Esophagus (tissue), 2 donors: ENCODE data around the gene LZTS3. TPM values are rescaled to one million over a fixed set of nuclear protein-coding genes. Genes with fewer than 3 reads are reported as not detected.
"Not testable (repeated sequence)": the region's sequence is repeated elsewhere in the genome, so short reads cannot be mapped to it uniquely, and the experiment has no call there.

Source experiments
- H3K27ac ChIP-seq, 2 donors: one replicate each; pipeline ENCODE4 v1.5.1; 2013; ENCODE audit warnings: low read depth in 2 of 2, mild to moderate bottlenecking in 2 of 2, inconsistent platforms in 1 of 2, low read length in 1 of 2, moderate library complexity in 1 of 2
- H3K27me3 ChIP-seq, 2 donors: one replicate each; pipeline ENCODE4 v1.6.1; 2013; ENCODE audit warnings: low read length in 2 of 2, control low read depth in 1 of 2, mild to moderate bottlenecking in 1 of 2; ENCODE audit not compliant: insufficient read depth in 2 of 2, control insufficient read depth in 1 of 2
- H3K36me3 ChIP-seq, 2 donors: one replicate each; pipeline ENCODE4 v1.6.1; 2013; ENCODE audit warnings: low read length in 1 of 2; ENCODE audit not compliant: control insufficient read depth in 2 of 2, insufficient read depth in 2 of 2
- H3K4me1 ChIP-seq, 2 donors: one replicate each; pipeline ENCODE4 v1.6.1; 2013; ENCODE audit warnings: low read length in 1 of 2; ENCODE audit not compliant: control insufficient read depth in 2 of 2, insufficient read depth in 2 of 2
- H3K4me3 ChIP-seq, 2 donors: one replicate each; pipeline ENCODE4 v1.5.1; 2013; ENCODE audit warnings: low read length in 2 of 2, mild to moderate bottlenecking in 2 of 2, low read depth in 1 of 2, moderate library complexity in 1 of 2
- H3K9me3 ChIP-seq, 2 donors: one replicate each; pipeline ENCODE4 v1.6.1; 2013; ENCODE audit warnings: mild to moderate bottlenecking in 2 of 2, low read depth in 1 of 2, low read length in 1 of 2, moderate library complexity in 1 of 2; ENCODE audit not compliant: control insufficient read depth in 2 of 2, insufficient read depth in 1 of 2
- WGBS, 2 donors: extraction: QIAGEN DNeasy Blood & Tissue Kit; methylation state at CpG; one replicate each; pipeline ENCODE4 v1.1.7; 2013; 5-methylcytosine and 5-hydroxymethylcytosine counted together
- polyA plus RNA-seq, 2 donors: library from polyadenylated mRNA; stranded (reverse); fragments of 200-250 nt; gene quantifications; one replicate each; pipeline ENCODE4 v1.2.3, GENCODE V29; 2013
- donor health status: healthy with polysubstance abuse.
- donor health status: Bipolar disorder and iron deficiency.

Gene LZTS3
- polyA plus RNA-seq, 2 donors = 1.8 TPM

GRCh38 chr20:3125776-3126526 is 47.4 kb downstream of the LZTS3 start:
- H3K9me3 ChIP-seq, H3K27me3 ChIP-seq, H3K4me1 ChIP-seq, H3K4me3 ChIP-seq, H3K27ac ChIP-seq: not testable (repeated sequence)
- peaks cover 3 to 16% of the 10 kb centered on the region in 2 donors for H3K36me3 ChIP-seq
- WGBS, 2 donors = 94 to 95% methylated on average over 24 of the region's 25 CpGs

DNA sequence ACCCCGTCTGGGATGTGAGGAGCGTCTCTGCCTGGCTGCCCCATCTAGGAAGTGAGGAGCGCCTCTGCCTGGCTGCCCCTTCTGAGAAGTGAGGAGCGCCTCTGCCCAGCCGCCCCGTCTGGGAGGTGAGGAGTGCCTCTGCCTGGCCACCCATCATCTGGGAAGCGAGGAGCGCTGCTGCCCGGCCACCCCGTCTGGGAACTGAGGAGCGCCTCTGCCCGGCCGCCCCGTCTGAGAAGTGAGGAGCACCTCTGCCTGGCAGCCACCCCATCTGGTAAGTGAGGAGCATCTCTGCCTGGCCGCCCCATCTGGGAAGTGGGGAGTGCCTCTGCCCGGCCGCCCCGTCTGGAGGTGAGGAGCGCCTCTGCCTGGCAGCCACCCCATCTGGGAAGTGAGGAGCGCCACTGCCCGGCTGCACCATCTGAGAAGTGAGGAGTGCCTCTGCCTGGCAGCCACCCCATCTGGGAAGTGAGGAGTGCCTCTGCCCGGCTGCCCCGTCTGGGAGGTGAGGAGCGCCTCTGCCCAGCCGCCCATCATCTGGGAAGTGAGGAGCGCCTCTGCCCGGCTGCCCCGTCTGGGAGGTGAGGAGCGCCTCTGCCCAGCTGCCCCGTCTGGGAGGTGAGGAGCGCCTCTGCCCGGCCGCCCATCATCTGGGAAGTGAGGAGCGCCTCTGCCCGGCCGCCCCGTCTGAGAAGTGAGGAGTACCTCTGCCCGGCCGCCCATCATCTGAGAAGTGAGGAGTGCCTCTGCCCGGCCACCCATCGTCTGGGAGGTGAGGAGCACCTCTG is 48.4 kb downstream of the LZTS3 start:
- H3K27me3 ChIP-seq, H3K9me3 ChIP-seq, H3K4me1 ChIP-seq, H3K27ac ChIP-seq, H3K4me3 ChIP-seq: not testable (repeated sequence)
- peaks cover 3 to 17% of the 10 kb centered on the region in 2 donors for H3K36me3 ChIP-seq
- WGBS, 2 donors = 98% methylated on average over 41 of the region's 41 CpGs

- peaks cover 3 to 17% of the 10 kb centered on the region in 2 donors for H3K36me3 ChIP-seq
- 97 to 98% methylated on average over 14 to 18 of the region's 18 CpGs for WGBS, 2 donors
- not testable (repeated sequence) for H3K4me1 ChIP-seq, H3K9me3 ChIP-seq, H3K27ac ChIP-seq, H3K27me3 ChIP-seq, H3K4me3 ChIP-seq
These were observed 49.2 kb downstream of the LZTS3 start for GRCh38 chr20:3124163-3124562.

GRCh38 chr20:3123542-3123941 is 49.8 kb downstream of the LZTS3 start:
- Histone ChIP-seq H3K4me1 (no peaks in the 10 kb centered on the region), H3K36me3 (peaks cover 3 to 17% of the 10 kb centered on the region in 2 donors), H3K4me3 (no peak overlapping the region), H3K27ac (no peak overlapping the region), H3K9me3 (peaks cover 0 to 2% of the 10 kb centered on the region in 2 donors), H3K27me3 (no peaks in the 10 kb centered on the region)
- WGBS, 2 donors = 76 to 90% methylated on average over 1 of the region's 1 CpG

DNA sequence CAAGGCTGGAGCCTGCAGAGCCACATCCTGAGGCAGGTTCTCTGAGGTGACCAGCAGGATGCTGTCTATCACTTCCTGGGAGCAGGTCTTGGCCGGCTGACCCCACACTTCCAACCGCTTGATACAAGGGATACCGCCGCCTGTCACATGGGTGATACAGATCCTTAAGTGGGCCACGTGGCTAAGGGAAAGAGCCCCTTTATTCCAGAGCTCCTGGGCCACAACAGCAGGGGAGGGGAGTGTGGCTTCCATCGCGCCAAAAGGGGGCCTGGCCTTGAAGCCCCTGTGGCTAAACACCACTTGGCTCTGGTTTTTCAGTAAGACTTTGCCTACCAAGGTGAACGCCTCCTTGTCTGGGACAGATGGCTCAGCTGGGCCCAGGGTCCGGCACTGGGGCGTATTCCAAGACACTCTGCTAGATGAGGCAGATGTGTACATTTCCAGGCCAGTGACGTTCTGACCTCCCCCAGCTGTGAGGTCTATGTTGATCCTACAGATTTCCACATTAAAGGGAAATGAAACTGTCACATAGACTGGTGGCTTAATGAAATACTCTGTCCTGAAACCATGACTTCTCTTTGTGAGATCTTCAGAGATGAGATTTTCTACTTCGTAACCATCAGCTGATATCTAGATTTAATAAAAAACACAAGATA is 51.3 kb downstream of the LZTS3 start:
- no peaks in the 10 kb centered on the region for H3K4me1 ChIP-seq
- 92 to 96% methylated on average over 12 of the region's 12 CpGs for WGBS, 2 donors

GRCh38 chr20:3121271-3121911 is 52.0 kb downstream of the LZTS3 start:
- no peak overlapping the region for H3K27ac ChIP-seq
- no peak overlapping the region for H3K4me3 ChIP-seq
- no peaks in the 10 kb centered on the region for H3K4me1 ChIP-seq
- H3K9me3 ChIP-seq = peaks cover 0 to 2% of the 10 kb centered on the region in 2 donors
- H3K27me3 ChIP-seq = no peaks in the 10 kb centered on the region
- peaks cover 3 to 17% of the 10 kb centered on the region in 2 donors for H3K36me3 ChIP-seq
- WGBS, 2 donors = 73 to 77% methylated on average over 11 of the region's 11 CpGs

More for the DNA sequence above, 51.3 kb downstream of the LZTS3 start:
- Histone ChIP-seq H3K4me3 (no peak overlapping the region), H3K36me3 (peaks cover 3 to 17% of the 10 kb centered on the region in 2 donors), H3K27ac (no peak overlapping the region), H3K27me3 (no peaks in the 10 kb centered on the region), H3K9me3 (peaks cover 0 to 2% of the 10 kb centered on the region in 2 donors)

DNA sequence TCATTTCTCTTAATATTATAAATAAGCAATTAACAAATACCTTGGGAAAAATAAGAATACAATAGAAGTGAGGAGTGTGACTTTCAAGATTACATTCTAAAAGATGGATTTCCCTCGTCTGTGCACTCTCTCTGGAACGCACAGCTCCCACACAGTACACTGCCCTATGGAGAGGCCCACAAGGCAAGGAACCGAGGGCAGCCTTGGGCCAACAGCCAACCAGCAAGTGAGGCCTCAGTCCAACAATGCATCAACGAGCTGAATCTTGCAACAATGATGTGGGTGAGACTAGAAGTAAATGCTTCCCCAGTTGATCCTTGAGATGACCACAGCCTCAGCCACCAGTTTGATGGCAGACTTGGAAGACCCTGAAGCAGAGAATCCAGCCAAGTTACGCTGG is 54.3 kb downstream of the LZTS3 start:
- peaks cover 3 to 17% of the 10 kb centered on the region in 2 donors for H3K36me3 ChIP-seq
- H3K4me1 ChIP-seq = no peaks in the 10 kb centered on the region
- H3K27me3 ChIP-seq = no peaks in the 10 kb centered on the region
- peaks cover 0 to 2% of the 10 kb centered on the region in 2 donors for H3K9me3 ChIP-seq
- no peak overlapping the region for H3K4me3 ChIP-seq
- H3K27ac ChIP-seq = no peak overlapping the region
- WGBS, 2 donors = 66 to 70% methylated on average over 5 of the region's 5 CpGs

- H3K27me3 ChIP-seq, H3K9me3 ChIP-seq, H3K4me1 ChIP-seq, H3K27ac ChIP-seq, H3K4me3 ChIP-seq: not testable (repeated sequence)
- WGBS, 2 donors = 68 to 69% methylated on average over 14 of the region's 14 CpGs
- H3K36me3 ChIP-seq = peaks cover 3 to 20% of the 10 kb centered on the region in 2 donors
These were observed 55.4 kb downstream of the LZTS3 start for GRCh38 chr20:3117839-3118379.

DNA sequence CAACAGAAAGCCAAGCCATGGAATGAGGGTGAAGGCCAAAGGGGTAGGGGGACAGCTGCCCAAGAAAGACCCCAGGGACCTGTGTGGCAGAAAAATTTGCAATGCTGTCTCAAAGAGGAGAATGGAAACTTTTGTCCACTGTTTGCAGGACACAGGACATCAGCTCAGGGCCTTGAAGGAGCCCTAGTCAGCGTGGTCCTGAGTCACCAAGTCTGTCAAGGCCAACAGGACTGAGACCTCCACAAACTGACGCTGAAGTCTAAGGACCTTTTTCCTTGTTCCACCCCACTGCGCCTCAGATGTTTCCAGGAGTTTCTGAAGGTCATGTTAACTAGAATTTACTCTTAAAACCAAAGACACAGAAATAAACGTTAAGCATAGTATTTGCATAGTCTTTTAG is 57.0 kb downstream of the LZTS3 start:
- 83 to 84% methylated on average over 4 of the region's 4 CpGs for WGBS, 2 donors
- Histone ChIP-seq H3K4me1 (no peaks in the 10 kb centered on the region), H3K27ac (no peak overlapping the region), H3K36me3 (peaks cover under 1 to 7% of the 10 kb centered on the region in 2 donors), H3K9me3 (peaks cover 0 to 2% of the 10 kb centered on the region in 2 donors), H3K27me3 (no peaks in the 10 kb centered on the region), H3K4me3 (no peak overlapping the region)
